T-helper 1 cell (primary cell): ENCODE data around the gene ATXN7.

Experiments
- DNase-seq, 5 donors: peaks; one replicate each; pipeline ENCODE4 v3.0.0-alpha.2; 2012 to 2020

Gene ATXN7

DNA sequence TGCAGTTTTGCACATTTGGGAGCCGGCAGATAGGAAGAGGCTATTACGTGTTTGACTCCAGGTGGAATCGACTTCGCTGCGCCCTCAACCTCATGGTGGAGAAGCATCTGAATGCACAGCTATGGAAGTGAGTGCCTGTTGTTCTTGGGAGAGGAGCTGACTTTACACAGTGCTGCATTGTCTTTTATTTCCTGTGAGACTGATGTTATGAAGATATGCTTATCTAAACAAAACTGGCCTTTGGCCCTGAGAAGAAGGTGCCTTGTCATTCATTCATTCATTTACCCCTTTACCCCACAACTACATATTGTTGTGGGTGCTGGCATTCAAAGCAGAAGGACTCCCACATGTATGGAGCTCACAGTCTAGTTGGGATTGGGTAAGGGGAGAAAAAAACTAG lies 127.1 kb downstream of the ATXN7 start:
- DNase-seq: no peak

DNA sequence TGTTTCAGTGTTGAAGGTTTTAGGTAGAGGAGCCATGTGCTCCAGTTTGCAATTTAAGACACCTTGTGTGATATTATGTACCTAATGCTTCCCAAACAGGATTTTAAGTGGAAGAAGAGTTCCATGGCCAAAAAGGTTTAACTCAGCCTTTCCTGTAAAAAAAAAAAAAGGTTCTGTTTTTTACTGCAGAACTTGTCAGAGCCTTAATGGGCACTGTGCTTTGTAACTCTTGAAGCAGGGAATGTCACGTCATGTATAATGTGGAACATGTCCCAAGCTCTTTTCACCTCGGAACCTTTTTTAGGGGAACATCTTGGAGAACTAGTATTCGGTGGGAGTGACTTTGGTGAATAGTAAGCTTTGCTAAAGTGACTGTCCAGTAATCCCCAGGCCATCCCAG lies 128.0 kb downstream of the ATXN7 start:
- DNase-seq: no peak

DNA sequence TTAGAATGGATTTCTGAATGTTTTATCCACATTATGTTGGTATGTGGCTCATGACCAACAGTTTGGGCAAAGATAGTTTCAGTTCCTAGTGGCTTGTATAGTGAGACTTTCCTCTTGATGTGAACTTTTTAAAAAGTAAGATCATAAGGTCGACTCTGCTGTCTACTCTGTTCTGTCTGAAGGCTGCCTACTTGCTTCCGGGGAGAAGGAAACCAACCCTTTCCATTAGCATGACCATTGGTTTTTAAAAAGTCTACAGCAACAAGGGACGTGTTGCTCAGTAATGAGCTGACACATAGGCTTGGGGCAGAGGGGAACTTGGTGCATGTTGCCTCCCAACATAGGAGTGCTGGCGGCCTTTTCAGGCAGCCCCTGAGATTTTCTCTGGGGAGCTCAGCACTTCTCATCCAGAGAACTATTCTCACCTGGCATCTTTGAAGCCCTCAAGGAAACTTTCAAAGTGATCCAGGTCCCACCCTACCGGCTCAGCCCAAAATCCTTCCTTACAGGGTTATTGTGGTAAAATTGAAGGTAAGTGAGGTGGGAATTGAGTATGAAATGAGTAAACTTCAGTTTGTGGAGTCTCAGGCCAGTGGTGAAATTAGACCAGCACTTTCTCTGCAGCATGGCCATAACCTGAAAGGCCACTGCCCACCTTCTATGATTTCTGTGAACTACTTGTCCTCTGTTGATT lies 129.0 kb downstream of the ATXN7 start:
- DNase-seq: no peak

DNA sequence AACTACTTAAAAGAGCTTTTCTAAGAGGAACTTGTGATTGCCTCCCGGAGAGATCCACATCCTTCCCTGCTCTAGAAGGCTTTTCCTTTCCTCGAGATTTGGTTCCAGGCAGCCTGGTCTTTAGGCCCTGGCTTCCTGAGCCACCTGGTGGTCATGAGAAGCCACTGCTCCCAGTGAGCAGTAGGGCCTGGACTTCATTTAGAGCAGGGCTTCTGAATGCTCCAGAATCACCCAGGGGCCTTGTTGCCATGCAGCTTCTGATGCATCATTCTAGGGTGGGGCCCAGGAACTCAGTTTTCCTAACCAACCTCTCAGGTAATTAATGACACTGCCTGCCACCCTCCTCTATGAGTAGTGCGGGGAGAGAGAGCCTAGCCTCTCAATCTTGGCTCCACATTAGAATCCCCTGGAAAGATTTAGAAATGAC lies 130.0 kb downstream of the ATXN7 start:
- peak; percentile 12 to 58 (median 42) for DNase-seq

DNA sequence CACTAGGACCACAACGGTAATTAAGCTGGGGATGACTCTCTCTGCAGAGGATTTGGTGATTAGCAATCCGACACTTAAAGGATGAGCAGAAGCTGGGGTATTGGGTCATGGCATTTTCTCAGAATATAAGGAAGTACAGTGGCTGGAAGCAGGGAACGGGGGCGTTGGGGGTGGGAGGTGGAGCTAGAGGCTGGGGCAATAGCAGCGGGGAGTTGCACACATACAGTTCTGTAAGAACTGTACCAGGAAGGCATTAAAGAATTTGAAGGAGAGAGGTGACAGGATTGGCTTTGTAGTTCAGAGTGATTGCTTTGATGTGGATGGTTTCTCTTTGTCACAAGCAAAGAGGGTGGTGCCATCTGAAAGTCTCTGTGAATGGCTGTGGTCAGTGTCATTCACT lies 131.4 kb downstream of the ATXN7 start:
- DNase-seq: no peak

DNA sequence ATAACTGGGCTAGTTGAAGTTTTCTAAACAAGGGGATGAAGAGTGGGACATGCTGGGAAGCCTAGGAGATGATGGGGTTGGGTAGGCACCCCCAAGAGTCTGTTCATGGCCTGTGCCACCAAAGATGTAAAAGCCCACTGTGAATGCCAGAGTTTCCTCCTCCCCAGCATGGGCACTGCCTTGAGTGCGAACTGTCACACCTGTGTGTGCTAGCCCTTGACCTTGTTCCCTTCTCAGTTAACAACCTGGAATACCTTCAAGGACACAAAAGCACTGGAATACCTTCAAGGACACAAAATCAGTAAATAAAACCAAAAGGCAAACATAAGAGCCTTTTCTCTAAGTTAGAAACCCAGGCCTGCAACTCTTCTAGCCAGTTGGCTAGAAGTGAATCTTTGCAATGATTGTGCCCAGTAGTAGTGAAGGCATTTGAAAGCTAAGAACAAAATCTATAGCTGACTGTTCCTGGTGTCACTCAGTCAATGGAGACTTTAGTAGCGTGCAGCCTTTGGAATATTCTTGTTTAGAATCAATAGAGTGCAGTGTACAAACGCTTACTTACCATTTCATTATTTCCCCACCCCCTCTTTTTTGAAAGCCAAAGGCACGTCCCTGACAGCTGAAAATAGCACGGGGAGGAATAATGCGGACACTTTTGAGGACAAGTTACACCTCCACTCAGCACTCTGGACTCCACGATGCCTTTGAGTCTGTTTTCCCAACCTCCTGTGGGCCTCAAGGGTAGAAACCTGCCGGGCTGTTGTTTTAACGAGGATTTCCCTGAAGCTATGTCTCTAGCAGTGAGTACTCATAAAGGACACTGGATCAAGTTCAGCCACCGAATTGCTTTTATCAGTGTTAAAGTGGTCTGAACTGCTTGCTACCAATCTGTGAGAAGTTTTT lies 135.4 kb downstream of the ATXN7 start:
- no peak for DNase-seq

DNA sequence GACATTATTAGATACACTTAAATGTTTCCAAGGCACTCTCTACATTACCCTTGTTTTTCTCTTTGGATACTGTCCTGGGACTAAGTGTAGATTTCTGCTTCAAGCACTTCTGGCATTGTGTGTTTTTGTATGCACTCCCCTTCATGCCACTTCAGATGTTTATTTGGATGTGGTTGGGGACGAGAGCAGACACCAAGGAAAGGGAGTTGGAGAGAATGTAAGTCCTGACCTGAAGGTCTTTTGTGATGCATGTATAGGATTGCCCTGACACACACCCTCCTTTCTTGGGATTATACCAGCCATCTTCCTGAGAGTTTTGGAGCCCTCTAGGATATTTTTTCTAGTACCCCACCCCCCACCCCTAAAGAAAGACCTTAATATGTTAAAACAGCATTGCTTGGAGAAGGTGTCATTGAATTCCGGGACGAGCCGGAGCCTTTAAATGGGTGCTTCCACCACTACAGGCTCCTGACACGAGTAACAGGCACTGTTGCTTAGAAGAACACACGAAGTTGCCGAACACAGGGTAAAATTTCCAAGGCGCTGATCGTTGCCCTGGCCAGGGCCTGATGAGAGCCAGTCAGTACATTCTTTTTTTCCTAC lies 136.9 kb downstream of the ATXN7 start:
- DNase-seq: no peak

DNA sequence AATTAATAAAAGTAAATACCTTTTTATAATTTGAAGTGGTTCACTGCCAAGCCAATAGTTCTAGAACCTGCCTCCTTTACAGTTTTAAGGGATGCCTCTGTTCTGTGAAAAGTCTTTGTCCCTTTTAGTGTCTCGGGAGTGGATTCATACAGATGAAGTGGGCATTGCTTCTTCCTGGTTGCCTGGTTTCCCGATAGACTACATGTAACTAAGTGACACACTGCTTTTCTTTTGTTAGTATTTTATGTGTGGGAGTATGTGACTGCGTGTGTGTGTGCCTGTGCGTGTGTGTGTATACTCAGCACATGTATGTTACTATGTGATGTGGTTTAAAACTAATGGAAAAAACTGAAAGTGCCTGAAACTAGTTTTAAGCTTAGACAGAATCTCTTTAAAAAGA lies 138.6 kb downstream of the ATXN7 start:
- DNase-seq: no peak

DNA sequence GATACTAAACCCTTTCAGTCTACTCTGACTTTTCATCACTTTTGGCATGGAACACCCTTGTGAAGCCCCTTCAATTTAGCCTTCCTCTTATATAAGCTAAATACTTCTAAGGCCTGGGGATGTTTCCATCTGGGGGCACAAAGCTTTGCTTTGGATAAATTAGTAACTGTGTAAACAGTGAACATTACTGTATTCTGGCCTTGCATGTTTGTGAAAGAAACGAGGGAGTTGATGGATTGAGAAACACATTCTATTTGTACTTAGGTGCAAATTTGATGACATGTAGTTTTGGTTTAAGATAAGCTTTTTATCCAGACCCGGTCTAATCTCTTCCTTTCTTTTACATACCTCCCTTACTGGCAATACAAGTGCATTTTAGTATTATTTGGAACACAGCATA lies 139.9 kb downstream of the ATXN7 start:
- no peak for DNase-seq

DNA sequence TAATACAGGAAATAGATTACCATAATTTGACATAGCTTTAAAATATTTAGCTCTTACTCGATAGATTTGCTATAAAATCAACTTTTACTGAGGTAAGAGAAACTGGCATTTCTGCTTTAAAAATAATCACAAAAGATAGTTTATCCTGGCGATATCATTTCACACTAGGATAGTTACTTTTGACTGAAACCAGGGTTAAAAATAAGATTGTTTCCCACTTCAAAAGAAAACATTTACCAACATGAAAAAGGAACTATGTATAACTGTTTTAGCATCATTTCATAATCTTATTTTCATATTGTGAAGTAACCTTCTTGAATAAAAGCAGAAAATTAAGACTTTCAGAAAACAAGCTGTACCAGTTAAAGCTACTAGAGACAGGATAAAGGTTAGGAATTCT lies 144.3 kb downstream of the ATXN7 start:
- DNase-seq: no peak

DNA sequence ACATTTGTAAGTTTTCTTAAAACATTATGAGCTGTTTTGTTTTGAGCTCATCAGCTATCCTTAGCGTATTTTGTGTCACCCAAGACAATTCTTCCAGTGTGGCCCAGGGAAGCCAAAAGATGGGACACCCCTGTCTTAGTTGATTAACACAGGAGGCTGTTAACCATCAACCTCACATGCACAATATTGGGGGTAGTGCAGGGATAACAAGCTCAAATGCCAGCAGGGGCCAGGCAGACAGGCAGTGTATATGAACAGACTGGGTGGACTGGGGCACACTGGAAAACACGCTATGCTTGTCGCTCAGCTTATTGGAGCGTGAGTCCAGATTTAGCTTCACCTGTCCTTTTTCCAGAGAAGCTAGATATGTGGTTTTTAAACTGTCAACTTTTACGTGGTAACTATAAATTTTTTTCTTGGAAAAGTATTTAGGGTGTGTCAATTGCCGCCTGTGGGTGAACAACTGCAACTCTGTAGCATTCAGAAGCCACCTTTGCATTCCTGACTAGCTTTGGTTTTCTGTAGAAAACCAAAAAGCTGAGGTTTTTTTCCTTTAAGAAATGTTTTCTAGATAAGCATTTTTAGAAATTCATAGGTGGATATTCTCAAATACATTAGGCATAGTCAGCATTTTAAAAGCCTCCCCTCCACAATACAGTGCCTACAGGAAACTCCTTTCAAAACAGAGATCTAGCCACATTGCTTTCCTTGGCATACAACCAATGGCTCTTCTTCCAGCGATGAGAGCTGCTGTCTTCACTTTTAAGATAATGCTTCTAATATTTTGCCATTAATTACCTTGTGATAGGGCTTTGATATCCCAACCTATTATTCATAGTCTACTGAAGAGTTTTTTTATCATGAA lies 145.1 kb downstream of the ATXN7 start:
- no peak for DNase-seq

DNA sequence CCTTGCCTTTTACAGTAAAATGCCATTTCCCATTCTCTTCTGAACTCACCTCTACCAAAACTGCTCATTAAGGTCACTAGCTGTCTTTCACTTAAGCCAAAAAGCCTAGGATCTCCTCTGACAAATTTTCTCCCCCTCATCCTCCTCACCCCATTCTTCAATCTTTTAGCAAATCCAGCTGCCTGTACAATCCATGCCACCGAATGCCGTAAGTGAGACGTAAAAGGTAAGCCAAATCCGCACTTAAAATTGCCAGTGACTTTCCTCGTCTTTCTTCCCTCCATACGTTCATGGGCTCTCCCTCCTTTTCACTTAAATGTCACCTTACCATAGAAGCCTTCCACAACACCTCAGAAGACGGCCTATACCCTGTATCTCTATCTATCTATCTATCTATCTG lies 145.9 kb downstream of the ATXN7 start:
- no peak for DNase-seq

DNA sequence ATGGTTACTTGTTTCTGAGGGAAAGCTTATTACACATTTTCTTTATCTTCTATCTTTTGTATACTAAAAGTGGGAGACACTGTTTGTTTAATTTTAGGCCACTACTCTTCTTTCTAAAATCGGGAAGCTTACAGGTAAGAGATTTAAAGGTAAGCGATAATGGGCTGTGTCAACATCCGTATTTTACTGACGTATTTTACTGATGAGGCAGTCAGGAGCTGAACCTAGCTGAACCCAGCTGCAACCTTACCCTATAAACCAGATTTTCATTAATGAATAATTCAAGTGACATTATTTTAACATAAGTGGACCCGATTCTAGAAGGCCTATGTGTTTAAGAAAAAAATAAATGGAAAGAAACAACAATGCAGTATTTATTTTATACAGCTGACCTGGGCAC lies 146.5 kb downstream of the ATXN7 start:
- DNase-seq: no peak

DNA sequence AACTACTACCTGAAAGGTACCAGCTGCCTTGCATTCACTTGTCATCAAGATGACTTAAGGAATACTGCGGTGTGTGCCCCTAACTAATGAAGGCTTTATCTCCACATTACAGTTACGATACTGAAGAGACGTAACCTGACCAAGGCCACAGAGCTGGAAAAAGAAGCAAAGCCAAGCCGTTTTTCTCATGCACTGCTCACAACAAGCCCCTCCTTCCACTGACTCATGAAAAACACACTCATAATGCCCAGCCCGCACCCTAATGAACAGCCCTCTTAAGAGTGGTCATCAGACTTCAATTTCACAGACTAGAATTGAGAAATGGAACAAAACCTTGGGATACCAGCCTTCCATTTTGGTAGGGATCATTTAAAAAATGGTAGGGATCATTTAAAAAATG lies 148.0 kb downstream of the ATXN7 start:
- no peak for DNase-seq

DNA sequence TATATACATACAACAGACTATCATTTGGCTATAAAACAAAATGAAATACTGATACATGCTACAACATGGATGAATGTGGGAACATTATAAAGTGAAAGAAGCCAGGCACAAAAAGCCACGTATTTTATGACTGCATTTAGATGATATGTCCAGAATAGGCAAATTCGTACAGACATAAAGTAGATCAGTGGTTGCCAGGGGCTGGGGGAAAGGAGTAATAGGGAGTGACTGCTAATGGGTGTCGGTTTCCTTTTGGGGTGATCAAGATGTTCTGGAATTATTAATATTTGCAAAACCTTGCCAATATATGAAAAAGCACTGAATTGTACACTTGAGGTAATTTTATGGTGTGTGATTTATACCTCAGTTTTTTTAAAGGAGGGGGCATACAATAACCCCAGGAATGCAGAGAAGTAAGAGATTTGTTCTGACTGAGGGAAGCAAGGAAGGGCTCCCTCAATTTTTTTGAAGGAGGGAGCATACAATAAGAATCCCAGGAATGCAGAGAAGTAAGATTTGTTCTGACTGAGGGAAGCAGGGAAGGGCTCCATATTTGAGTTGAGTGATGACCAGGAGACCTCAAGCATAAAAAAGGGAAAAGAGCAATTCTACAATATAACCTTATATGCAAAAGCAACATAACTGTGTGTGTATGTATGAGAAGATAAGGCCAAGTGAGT lies 153.4 kb downstream of the ATXN7 start:
- DNase-seq: no peak

DNA sequence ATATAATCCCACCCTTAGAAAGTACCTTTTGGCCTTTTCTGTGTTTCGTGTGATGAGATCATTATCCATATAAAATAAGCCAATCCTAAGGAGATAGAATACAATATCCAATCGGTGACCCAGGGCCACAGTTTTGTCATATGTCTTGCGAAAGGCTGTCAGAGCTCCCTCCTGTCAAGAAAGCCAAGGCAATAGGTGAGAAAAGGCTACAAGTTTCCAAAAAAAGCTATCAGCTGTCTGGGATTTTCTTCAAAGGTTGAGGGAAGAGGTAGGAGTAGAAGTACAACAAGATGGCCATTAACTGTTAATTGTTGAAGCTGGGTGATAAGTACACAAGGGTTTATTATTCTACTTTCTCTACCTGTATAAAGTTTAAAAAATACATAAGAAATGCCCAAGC lies 155.6 kb downstream of the ATXN7 start:
- no peak for DNase-seq

DNA sequence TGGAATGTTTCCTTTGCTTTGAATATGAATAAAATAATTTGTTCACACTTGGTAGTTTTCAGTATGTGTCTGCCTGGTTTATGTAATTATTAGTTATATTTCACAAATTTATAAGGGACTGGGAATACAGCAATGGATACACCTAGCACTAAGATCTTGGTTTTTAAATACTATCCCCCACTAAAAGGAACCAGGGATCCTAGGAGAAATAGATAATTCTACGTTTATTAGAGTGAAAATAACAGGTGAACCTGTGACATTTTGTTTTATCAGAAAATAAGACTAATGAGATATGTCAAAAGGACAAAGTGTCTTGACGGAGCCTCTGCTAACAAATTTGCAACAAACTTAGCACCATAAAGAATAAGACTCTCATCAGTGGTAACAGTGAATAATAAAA lies 156.2 kb downstream of the ATXN7 start:
- no peak for DNase-seq

DNA sequence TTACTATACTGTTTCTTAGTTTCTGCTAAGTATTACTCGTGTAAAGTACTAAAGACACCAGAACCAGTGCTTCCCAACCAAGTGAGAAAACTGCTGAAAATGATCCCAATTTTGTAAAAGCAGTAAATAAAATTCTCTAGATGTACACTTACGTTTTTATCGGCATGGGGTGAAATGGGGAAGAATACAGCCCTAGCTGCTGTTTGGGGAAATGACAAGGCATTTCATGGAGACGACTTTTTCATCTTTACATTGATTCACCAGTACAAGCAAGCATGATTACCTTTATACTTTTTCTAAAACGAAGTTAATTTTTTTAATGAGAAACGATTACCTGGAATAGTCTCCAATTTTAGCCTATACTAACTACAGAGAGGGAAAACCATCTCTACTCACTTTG lies 158.3 kb downstream of the ATXN7 start:
- no peak for DNase-seq

DNA sequence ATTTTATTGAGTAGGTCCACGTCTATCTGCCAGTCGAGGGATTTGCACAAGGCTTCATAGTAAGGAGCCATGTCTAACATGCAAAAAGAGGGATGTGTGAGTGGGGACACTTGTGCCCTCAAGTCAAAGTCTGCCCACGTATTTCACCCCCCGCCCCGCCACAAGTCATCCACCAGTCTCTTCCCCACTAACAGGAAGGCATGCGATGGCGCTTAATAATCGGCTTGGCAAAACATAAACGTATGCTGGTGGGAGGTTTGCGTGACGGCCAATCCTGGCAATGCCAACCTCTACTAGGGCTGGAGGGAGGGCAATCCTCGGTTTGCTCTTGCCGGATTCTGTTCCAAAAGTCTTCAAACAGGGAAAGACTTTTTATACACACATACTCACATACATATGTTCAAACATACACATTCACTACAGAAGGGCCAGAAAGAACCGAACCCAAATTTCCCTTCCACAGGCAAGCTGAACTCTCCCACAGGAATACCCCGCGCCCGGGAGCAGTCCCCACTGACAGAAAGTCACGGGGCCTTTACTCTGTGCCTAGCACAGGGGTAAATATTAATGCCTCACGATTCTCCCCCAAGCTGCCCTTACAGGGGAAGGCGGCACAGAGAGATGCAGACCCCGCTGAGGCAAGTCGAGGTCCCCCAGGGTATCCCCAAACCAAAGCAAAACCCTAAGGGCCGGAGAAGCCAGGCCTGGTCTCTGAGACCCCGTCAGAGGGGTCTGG lies 159.0 kb downstream of the ATXN7 start:
- DNase-seq: peak in 2 of 5 donors; percentile 9 to 10

DNA sequence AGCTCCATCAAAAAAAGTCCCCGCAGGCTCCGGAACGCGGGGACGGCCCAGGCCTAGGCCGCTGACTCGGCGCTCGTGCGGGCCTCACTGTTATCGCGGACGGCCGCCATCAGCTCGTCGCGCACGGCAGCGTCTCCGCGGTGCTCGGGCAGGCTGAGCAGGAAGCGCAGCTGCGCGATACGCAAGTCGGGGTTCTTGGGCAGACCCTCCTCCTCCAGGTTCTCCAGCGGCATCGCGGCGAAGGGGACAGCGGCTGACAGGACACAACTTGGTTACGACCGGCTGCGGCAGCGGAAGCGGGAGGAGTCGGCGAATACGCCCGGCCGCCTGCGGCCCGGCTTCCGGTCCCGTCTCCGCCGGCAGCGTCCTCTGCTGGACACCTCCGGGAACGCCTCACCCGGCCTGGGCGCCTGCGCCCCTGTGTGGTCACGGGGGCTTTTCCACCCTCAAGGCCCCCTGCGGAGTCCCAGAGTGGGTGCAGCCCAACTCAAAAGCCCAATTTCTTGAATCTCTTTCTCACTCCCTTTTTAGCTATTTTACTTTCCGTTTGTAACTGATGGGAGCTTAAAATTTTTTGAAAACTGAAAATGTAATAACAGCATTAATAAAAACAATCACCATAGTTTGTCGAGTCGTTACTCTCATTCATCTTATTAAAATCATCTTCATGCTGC lies 159.7 kb downstream of the ATXN7 start, which contains the start of gene PSMD6:
PSMD6 (minus strand) TSS at position 308 of the 674 bp plus-strand sequence; CDS start at position 233, 75 bp downstream.
- peak; percentile 80 to 90 (median 86) for DNase-seq

DNA sequence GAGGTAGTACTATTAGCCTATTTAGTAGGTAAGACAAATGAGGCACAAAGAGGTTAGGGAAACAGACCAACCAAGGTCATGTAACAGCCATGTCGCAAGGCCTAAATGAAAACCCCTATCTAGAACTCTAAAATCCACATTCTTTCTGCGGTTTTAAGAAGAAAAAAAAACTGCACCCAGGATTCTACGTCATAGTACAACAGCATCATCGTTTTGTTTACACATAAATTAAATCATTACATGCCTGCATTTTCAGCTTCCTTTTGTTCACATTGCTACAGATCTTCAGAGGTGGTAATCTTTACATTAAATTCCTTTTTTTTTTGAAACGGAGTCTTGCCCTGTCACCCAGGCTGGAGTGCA lies 160.2 kb downstream of the ATXN7 start:
- DNase-seq: no peak
